ENCODE measurements around the gene WFDC9.
"Not testable (repeated sequence)": the region's sequence is repeated elsewhere in the genome, so short reads cannot be mapped to it uniquely, and the experiment has no call there.

The WFDC9 gene

DNA sequence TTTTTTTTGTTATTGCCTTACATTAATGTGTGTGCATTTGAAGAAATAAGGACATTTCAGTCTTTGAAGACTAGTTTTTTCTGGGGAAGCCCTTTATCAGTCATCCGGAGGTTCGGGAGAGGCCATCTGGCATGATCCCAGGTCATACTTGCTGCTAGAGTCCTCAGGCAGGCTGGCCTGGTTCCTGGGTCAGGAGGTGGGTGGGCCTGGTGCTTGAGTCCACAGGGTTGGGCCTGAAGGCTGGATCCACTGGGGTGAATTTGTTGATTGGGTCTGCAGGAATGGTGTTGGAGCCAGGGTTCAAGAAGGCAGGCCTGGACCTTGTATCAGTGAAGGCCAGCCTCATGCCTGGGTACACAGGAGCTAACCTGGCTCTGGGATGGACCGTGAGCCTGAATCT, 15.8 kb upstream of the WFDC9 start:
- no peak for DNase-seq (ENCODE audit: low read depth)
- TF ChIP-seq, protein P1, sequence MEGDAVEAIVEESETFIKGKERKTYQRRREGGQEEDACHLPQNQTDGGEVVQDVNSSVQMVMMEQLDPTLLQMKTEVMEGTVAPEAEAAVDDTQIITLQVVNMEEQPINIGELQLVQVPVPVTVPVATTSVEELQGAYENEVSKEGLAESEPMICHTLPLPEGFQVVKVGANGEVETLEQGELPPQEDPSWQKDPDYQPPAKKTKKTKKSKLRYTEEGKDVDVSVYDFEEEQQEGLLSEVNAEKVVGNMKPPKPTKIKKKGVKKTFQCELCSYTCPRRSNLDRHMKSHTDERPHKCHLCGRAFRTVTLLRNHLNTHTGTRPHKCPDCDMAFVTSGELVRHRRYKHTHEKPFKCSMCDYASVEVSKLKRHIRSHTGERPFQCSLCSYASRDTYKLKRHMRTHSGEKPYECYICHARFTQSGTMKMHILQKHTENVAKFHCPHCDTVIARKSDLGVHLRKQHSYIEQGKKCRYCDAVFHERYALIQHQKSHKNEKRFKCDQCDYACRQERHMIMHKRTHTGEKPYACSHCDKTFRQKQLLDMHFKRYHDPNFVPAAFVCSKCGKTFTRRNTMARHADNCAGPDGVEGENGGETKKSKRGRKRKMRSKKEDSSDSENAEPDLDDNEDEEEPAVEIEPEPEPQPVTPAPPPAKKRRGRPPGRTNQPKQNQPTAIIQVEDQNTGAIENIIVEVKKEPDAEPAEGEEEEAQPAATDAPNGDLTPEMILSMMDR (IDR thresholded peaks at IDR 0.05; ENCODE audit: control insufficient read depth, insufficient read depth, low read depth, low read length, missing control alignments): no peak
- H3K4me3 ChIP-seq (ENCODE audit: control insufficient read depth, low read depth, low read length): no peak overlapping the region

DNA sequence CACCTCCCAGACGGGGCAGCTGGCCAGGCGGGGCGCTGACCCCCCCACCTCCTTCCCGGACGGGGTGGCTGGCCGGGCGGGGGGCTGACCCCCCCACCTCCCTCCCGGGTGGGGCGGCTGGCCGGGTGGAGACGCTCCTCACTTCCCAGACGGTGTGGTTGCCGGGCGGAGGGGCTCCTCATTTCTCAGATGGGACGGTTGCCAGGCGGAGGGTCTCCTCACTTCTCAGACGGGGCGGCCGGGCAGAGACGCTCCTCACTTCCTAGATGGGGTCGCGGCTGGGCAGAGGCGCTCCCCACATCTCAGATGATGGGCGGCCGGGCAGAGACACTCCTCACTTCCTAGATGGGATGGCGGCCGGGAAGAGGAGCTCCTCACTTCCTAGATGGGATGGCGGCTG, 14.8 kb upstream of the WFDC9 start:
- not testable (repeated sequence) for H3K4me3 ChIP-seq (ENCODE audit: control insufficient read depth, low read depth, low read length); DNase-seq (ENCODE audit: low read depth)

DNA sequence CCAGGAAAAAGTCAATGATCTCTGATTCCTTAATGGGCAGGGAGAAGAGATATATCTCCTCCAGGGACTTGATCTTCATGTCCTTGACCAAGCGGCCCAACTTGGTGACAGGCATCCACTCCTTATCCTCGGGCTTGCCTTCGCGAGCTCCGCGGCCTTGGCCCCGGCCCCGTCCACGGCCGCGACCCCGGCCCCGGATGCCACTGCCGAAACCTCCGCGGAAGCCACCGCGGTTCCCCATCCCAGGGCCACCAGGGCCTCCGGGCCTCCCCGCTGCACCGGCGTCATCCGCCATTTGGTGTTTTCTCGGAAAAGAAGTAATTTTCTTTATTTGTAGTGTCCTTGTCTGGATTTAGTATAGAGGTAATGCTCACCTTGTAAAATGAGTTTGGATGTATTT, 10.0 kb upstream of the WFDC9 start:
- not testable (repeated sequence) for H3K4me3 ChIP-seq (ENCODE audit: control insufficient read depth, low read depth, low read length); DNase-seq (ENCODE audit: low read depth)

DNA sequence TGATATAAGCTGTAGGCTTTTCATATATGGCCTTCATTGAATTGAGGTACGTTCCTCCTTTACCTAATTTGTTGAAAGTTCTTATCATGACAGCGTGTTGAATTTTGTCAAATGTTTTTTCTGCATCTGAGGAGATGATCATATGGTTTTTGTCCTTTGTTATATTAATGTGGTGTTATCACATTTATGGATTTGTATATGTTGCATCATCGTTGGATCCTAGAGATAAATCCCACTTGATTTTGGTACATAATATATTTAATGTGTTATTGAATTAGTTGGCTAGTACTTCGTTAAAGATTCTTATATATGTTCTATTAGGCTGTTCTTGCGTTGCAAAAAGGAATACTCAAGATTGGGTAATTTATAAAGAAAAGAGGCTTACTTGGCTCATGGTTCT, 8.6 kb upstream of the WFDC9 start:
- DNase-seq (ENCODE audit: low read depth): no peak
- no peak overlapping the region for H3K4me3 ChIP-seq (ENCODE audit: control insufficient read depth, low read depth, low read length)
- TF ChIP-seq, protein P1 (IDR thresholded peaks at IDR 0.05; ENCODE audit: control insufficient read depth, insufficient read depth, low read depth, low read length, missing control alignments): no peak

DNA sequence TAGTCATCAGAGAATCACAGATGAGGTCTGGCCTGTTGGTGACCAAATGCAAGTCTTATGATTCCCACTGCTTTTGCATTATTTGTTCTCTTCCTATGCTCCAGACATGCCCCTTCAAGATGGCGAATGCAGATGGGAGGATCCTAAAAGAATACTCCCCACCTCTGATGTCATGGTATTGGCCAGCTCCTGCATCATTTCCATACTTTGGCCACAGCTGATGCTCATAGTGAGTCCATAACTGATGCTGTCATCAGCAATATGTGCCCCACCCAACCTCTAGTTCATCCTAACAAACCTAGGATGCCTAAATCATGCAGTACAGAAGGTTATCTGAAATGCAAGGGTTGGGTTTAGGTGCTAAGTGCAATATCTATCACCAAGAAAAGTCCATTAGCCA, 5.4 kb upstream of the WFDC9 start:
- DNase-seq (ENCODE audit: low read depth): no peak
- TF ChIP-seq, protein P1 (IDR thresholded peaks at IDR 0.05; ENCODE audit: control insufficient read depth, insufficient read depth, low read depth, low read length, missing control alignments): no peak

DNA sequence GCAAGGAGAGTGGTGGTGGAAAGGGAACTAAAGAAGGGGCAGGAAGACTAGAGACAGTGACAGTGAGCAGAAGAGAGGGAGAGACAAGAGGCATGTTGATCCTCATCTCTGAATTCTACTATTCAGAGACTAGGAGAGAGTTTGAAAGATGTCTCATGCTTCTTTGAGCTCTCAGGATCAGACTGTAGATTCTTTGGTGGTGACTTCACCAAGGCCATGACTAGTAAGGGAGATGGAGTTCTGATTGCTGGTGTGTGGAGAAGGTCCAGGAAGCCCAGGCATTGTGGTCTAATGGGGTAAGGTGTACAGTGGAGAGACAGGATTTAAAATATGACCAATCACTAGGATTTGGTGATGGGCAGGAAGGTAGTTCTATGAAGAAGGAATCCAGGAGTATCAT, 713 bp downstream of the WFDC9 start:
- TF ChIP-seq, protein P1 (IDR thresholded peaks at IDR 0.05; ENCODE audit: control insufficient read depth, insufficient read depth, low read depth, low read length, missing control alignments): no peak
- no peak overlapping the region for H3K4me3 ChIP-seq (ENCODE audit: control insufficient read depth, low read depth, low read length)
- DNase-seq (ENCODE audit: low read depth): no peak

More for the DNA sequence above, 5.4 kb upstream of the WFDC9 start:
- H3K4me3 ChIP-seq (ENCODE audit: control insufficient read depth, low read depth, low read length): no peak overlapping the region

DNA sequence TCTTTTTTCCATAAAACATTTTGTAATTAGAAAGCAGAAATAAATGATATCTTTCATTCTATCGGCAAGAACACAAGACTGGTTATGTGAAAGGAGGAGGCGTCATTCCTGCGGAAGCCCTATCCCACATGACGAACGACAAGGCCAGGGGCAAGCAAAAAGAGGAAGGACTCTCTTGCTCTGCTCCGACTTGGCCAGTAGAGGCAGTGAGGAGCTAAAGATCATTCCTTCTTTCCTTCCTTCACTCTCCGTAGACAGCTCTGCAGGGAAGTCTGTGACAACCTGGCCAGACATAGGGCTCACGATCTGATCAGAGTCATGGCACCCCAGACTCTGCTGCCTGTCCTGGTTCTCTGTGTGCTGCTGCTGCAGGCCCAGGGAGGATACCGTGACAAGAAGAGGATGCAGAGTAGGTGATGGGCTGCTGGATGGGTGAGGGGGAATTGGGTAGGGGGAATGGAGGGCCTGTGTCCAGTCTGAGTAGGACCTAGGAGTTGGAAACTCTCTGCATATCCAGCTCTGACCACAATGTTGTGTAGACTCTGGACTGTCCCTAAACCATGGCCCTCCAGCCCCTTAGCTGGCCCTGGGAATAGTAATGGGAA, 1.5 kb downstream of the WFDC9 start, which contains the start of gene WFDC10A:
Gene WFDC10A, plus strand, starts transcription at position 244 of the 605 bp plus-strand sequence. Its CDS starts 75 bp downstream, at position 319.
- DNase-seq (ENCODE audit: low read depth): no peak
- TF ChIP-seq, protein P1 (IDR thresholded peaks at IDR 0.05; ENCODE audit: control insufficient read depth, insufficient read depth, low read depth, low read length, missing control alignments): peak; percentile 78

DNA sequence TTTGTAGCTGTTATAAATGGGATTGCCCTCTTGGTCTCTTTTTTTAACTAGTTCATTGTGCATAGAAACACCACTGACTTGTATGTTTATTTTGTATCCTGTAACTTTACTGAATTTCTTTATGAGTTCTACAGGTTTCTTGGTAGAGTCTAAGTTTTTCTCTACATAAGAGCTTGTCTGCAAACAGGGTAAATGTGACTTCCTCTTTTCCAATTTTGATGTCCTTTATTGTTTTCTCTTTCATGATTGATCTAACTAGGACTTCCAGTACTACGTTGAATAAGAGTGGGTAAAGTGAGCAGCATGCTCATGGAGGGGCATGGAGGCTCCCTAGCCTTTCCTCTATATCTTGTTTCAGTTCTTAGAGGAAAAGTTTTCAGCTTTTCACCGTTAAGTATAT, 4.5 kb downstream of the WFDC9 start:
- TF ChIP-seq, protein P1 (IDR thresholded peaks at IDR 0.05; ENCODE audit: control insufficient read depth, insufficient read depth, low read depth, low read length, missing control alignments): no peak
- no peak overlapping the region for H3K4me3 ChIP-seq (ENCODE audit: control insufficient read depth, low read depth, low read length)
- DNase-seq (ENCODE audit: low read depth): no peak

More for the DNA sequence above, 1.5 kb downstream of the WFDC9 start, which contains the start of gene WFDC10A:
- no peak within 1 kb of the TSS for H3K4me3 ChIP-seq (ENCODE audit: control insufficient read depth, low read depth, low read length)
